ENCODE results near the gene CDHR5. TPM values are rescaled to one million over a fixed set of nuclear protein-coding genes. Genes with fewer than 3 reads are reported as not detected.

CDHR5 gene
- total RNA-seq, 1 donor from 2014 or later = 0.24 TPM

GRCh38 chr11:665062-665703 is 40.4 kb upstream of the CDHR5 start:
- Mint-ChIP-seq H3K9me3 (ENCODE audit: low read depth) (no peaks in the 10 kb centered on the region), H3K4me3 (ENCODE audit: low read depth) (no peak overlapping the region), H3K27ac (no peak overlapping the region), H3K36me3 (ENCODE audit: insufficient read depth) (peaks cover 9% of the 10 kb centered on the region), H3K27me3 (no peaks in the 10 kb centered on the region), H3K4me1 (ENCODE audit: low read depth) (no peaks in the 10 kb centered on the region)
- DNase-seq (ENCODE audit: low spot score, unreplicated experiment) = no peak
- no peak for TF ChIP-seq CTCF (IDR thresholded peaks at IDR 0.05; ENCODE audit: unreplicated experiment)

- Mint-ChIP-seq H3K4me1 (ENCODE audit: low read depth) (no peaks in the 10 kb centered on the region), H3K27ac (no peak overlapping the region), H3K36me3 (ENCODE audit: insufficient read depth) (peaks cover 5% of the 10 kb centered on the region)
Measured at GRCh38 chr11:662689-663274, 38.0 kb upstream of the CDHR5 start.

GRCh38 chr11:660681-661444 is 36.1 kb upstream of the CDHR5 start:
- H3K27ac Mint-ChIP-seq = no peak overlapping the region
- H3K9me3 Mint-ChIP-seq (ENCODE audit: low read depth) = no peaks in the 10 kb centered on the region
- DNase-seq (ENCODE audit: low spot score, unreplicated experiment) = no peak
- TF ChIP-seq CTCF (IDR thresholded peaks at IDR 0.05; ENCODE audit: unreplicated experiment) = no peak
- no peaks in the 10 kb centered on the region for H3K4me1 Mint-ChIP-seq (ENCODE audit: low read depth)
- H3K27me3 Mint-ChIP-seq = no peaks in the 10 kb centered on the region
- no peak overlapping the region for H3K4me3 Mint-ChIP-seq (ENCODE audit: low read depth)
- peaks cover 3% of the 10 kb centered on the region for H3K36me3 Mint-ChIP-seq (ENCODE audit: insufficient read depth)

More at GRCh38 chr11:662689-663274, 38.0 kb upstream of the CDHR5 start:
- TF ChIP-seq CTCF (IDR thresholded peaks at IDR 0.05; ENCODE audit: unreplicated experiment) = peak; percentile 75
- Mint-ChIP-seq H3K4me3 (ENCODE audit: low read depth) (no peak overlapping the region), H3K9me3 (ENCODE audit: low read depth) (no peaks in the 10 kb centered on the region), H3K27me3 (no peaks in the 10 kb centered on the region)
- DNase-seq (ENCODE audit: low spot score, unreplicated experiment) = peak; percentile 34

GRCh38 chr11:660281-660680 is 35.5 kb upstream of the CDHR5 start:
- H3K36me3 Mint-ChIP-seq (ENCODE audit: insufficient read depth) = peaks cover 2% of the 10 kb centered on the region
- H3K27me3 Mint-ChIP-seq = no peaks in the 10 kb centered on the region
- no peak overlapping the region for H3K27ac Mint-ChIP-seq
- H3K4me1 Mint-ChIP-seq (ENCODE audit: low read depth) = peaks cover 2% of the 10 kb centered on the region
- H3K4me3 Mint-ChIP-seq (ENCODE audit: low read depth) = no peak overlapping the region
- H3K9me3 Mint-ChIP-seq (ENCODE audit: low read depth) = no peaks in the 10 kb centered on the region
- DNase-seq (ENCODE audit: low spot score, unreplicated experiment) = no peak
- TF ChIP-seq CTCF (IDR thresholded peaks at IDR 0.05; ENCODE audit: unreplicated experiment) = no peak

GRCh38 chr11:659532-660085 is 34.9 kb upstream of the CDHR5 start:
- H3K36me3 Mint-ChIP-seq (ENCODE audit: insufficient read depth) = peaks cover 3% of the 10 kb centered on the region
- no peak for TF ChIP-seq CTCF (IDR thresholded peaks at IDR 0.05; ENCODE audit: unreplicated experiment)
- peaks cover 6% of the 10 kb centered on the region for H3K4me1 Mint-ChIP-seq (ENCODE audit: low read depth)
- no peaks in the 10 kb centered on the region for H3K27me3 Mint-ChIP-seq
- H3K27ac Mint-ChIP-seq = no peak overlapping the region
- H3K9me3 Mint-ChIP-seq (ENCODE audit: low read depth) = no peaks in the 10 kb centered on the region
- no peak for DNase-seq (ENCODE audit: low spot score, unreplicated experiment)
- H3K4me3 Mint-ChIP-seq (ENCODE audit: low read depth) = no peak overlapping the region

All from progenitor cell of endocrine pancreas (in vitro differentiated cells).